Activated effector memory CD4-positive, alpha-beta T cell treated with Interleukin-2 at 50 U/mL for 16 hours (primary cell): Measurements from ENCODE around the gene MRAS.

ENCODE experiments used
- DNase-seq: peaks from one replicate; pipeline ENCODE4 v3.0.0-alpha.2; 2020

The MRAS gene

DNA sequence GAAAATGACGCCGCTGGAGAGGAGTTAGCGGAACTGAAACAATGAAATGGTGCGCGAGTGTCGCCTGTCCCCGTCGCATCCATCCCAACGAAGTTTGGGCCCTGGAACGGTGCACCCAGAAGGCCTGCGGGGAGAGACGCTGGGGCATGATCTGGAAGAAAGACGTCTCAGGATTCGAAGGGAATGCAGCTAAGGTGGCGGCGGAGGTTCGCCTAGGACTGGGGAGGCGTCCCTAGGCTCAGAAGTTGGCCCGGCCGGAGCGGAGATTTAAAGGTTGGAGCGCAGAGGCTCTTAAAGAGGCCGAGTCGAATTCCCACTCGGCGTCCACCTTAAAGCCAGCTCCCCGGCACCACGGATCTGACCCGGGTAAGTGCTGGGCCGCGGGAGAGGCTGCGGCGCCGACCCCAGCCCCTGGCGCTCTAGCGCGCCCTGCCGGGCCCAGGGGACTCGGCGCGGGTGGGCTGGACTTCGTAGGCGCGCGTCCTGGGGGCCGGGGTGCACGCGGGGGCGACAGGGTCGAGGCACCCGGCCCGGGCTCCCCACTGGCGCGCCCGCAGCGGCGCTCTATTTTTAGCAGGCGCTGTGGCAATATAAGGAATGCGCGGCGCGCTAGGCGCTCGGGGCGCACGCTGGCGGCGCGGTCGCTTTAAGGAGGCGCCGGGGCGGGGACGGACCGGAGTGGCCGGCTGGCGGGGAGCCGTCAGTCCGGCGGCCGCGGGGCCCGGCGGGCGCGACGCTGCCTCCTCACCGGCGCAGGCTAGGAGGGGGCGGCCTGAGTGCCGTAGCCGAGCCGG, at the start of gene MRAS:
TSS of gene MRAS (plus strand) at position 620 of the 794 bp plus-strand sequence. CDS start 24,305 bp downstream, outside the sequence.
- DNase-seq: no peak

DNA sequence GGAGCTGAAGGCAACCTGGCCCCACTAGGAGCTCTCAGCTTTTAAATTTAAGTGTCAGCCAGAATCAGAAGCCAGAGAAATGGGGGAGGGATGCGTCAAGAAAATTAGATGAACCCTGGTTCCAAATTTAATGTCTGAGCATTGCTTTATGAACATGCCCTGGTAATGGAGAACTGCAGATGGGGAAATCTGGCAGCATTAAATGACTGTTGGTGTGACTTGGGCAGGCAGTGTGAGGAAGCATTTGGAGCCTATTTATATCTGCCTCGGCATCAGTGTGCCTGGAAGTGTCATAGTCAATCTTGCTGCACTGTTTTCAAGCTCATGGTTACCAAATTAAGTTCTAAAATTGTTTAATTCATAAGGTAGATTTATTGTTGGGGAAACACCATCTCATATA, 47.7 kb upstream of the MRAS start:
- no peak for DNase-seq

DNA sequence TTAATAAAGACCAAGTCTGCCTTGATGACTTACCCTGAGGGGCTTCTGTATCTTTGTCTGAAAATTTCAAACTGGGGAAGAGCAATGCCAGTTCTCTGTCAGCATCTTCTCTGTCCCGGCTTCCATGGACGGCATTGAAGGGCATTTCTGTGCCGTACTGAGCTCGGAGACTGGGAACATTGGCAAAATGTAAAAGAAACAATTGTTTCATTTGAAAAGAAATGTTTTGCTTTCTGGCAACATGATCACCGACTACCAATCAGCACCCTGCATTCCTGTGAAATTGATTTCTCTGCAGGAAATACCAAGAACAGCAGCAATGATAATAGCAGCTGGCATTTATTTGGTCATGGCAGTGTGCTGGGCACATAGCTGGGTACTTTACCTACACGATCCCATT, 44.9 kb upstream of the MRAS start:
- DNase-seq: no peak

DNA sequence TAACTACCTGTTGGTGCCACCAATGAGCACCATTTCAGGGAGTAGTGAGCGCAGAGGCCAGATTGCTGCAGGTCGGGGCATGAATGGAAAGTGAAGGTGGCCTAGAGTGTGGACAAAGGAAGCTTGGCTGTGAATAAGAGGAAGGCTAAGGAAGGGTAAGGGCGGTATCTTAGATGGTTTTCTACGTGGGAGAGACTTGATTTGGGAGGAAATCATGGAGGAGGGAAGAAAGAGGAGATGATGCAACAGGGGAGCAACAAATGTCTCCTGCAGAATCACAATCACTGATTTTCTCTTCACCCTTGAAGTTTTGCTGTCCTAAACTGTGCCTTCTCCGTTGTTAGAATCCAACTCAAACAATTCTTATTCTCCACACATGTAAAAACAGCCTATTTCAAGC, 40.5 kb upstream of the MRAS start:
- no peak for DNase-seq

DNA sequence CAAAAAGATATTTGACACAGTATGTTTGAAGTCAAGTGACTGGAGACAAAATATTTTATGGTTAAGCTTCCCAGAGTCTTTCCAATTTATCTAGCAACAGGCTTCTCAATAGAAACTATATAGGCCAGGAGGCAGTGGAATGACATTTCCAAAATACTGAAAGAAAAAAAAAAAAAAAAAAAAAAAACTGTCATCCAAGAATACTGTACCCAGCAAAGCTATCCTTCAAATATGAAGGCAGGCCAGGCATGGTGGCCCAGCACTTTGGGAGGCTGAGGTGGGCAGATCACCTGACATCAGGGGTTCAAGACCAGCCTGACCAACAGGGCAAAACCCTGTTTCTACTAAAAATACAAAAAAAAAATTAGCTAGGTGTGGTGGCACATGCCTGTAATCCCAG, 39.6 kb upstream of the MRAS start:
- DNase-seq: no peak

DNA sequence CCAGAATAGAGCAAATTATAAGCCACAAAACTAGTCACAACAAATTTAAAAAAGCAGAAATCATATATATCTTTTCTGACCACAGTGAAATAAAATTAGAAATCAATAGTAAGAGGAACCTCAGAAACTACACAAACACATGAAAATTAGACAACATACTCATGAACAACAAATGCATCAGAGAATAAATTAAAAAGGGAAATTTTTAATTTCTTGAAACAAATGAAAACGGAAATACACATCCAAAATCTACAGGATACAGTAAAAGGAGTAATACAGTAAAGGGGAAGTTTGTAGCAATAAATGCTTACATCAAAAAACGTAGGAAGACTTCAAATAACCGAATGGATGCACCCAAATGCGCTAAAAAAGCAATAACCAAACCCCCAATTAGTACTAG, 37.9 kb upstream of the MRAS start:
- no peak for DNase-seq

DNA sequence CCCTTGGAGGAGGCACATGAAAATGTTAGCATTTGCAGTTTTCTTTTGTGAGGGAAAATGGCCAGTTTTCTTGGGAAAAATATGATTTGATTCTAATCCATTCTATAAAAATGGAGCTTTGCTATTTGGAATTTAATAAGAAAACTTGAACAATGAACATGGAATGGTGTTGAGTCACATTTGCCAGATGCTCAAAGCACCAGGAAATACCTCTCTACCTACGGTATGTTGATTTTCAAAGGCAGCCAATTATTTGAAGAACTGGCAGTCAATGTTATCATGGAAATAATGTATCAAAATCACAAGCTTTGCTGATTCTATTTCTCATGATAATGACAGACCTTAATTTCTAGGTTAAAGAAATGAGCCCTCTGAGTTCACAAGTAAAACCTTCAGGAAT, 33.6 kb upstream of the MRAS start:
- no peak for DNase-seq

DNA sequence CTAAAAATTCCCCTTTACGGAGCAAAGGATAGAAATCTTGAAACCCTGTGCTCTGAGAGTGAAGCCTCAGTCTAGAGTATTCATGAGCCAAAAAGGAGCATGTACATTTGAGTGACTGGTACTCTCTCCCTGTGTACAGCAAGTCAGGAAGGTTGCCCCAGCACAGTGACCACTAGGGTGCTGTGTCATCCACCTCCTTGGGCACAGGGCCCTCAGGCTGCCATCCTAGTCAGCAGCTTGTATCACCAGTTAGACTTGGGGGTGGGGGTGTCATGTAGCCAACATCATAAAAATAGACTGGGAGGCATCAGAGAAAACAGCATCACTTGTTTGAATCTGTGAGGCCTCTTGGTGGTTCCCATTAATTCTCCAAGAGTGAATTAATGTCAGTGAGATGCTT, 30.7 kb upstream of the MRAS start:
- DNase-seq: no peak

DNA sequence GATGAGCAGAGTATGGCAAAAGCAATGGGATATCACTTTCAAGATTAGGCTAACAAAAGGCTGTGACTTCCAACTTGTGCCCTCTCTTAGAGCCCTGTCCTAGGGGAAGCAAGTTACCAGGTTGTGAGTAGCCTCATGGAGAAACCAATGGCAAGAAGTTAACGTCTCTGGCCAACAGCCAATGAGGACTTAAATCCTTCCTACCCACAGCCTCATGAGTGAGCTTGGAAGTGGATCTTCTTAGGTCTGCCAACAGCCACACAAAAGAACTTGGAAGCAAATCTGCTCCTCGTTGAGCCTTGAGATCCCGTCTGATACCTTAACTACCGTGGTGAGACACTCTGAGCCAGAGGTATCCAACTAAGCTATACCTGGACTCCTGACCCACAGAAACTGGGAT, 24.4 kb upstream of the MRAS start:
- DNase-seq: no peak

DNA sequence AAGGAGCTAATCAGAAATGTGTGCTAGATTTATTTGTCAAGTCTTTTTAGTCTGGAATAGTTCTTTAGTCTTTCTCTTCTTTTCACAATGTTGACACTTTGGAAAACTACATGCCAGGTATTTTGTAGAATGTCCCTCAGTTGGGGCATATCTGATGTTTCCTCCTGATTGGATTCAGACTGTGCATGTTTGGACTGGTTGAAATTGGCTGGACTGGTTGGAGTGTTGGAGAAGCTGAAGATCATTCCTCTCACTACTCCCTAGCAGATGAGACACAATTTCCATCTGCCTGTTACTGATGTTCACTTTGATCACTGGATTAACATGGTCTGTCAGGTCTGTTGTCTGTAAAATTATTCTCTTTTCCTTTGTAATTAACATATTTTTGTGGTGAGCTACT, 22.4 kb upstream of the MRAS start:
- no peak for DNase-seq

DNA sequence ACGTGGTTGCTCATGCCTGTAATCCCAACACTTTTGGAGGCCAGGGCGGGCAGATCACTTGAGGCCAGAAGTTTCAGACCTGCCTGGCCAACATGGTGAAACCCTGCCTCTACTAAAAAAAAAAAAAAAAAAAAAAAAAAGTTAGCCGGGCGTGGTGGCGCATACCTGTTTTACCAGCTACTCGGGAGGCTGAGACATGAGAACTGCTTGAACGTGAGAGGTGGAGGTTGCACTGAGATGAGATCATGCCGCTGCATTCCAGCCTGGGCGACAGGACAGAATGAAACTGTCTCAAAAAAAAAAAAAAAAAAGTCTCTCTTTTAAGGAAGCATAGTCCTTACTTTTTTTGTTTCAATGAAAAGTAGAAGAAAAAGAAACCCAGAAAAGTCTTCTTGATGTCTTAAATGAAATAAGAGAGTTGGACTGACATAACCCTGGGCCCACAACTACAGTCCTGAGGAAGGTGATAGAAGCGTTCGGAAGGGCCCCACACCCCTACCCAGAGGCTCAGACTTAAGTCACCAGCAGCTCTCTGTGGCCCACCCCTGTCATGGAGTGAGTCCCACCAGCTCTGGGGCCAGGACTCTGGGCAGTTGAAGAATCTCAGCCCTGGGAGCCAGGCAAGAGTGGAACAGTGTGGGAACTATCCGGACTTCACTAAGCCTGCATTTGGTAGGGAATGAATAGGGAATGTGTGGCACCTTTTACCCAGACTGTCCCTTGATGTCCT, 21.3 kb upstream of the MRAS start:
- DNase-seq: no peak

DNA sequence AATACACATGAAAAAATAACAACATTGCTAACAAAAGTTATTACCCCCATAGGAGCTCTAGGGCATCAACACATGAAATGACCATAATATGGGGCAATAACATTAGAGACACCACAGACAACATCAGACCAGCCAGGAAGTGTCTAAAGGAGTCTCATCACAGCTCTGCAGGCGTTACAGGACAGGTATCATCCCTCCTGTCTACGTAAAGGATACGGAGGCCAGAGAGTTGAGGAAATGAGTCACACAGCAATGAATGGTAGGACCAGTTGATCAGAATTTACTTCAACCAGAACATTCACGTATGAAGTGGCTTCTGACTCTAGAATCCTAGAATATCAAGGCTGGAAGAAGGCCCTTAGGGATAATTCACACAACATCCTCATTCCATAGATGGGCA, 20.5 kb upstream of the MRAS start:
- no peak for DNase-seq

DNA sequence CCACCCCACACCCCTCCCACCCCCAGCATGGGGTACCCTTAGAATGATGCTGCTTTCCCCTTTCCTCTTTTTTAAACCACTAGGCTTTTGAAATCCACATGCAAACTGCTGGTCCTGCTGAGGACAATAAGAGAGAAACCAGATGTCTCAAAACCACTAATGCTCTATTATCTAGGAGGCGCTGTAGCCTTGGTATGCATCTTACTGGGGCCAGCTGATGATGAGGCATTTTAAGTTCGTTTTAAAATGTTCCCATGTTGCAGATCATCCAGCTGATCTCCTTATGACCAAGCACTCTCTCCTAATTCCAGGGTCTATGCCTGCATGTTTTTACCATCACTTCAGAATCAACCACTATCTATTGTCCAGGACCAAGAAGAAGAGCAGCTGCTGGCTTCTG, 20.0 kb upstream of the MRAS start:
- no peak for DNase-seq

DNA sequence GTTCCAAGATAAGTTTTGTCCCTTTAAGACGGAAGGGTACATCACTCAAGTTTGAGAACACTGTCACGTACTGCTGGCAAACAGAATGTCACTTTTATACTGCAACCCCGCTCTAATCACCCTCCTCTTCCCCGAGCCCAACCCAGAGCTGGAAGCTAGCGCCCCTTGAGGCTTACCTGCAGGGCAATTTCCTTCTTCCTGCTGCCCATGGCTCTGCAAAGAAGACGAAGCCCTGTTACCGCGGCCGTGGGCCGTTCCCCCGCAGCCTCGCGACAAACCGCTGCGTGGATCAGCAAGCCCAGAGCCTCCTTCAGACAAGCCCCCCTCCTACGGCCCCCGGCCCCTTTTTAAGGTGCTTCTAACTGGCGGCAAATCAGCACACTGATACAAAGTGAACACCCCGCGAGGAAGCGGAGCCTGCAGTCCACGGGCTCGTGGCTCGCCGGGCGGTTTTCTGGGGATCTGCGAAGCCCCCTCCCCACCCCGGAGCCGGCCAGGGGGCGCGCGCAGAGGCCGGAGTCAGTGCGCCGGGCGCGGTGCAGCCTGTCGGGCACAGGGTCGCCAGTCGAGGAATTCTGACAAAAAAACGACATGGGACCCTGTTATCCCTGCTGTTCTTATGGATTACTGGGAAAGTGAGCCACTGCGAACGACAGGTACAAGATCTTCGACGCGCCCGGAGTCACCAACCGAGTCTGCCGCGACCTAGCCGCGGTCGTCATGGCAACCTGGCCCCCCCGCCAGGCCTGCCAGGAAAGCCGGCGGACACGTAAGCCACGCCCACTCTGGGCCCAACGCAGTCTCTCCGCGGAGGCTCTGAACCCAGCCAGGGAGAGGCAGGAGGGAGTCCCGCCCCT, 19.0 kb upstream of the MRAS start, which contains the start of gene NME9:
TSS of gene NME9 (minus strand) at position 725 of the 857 bp plus-strand sequence. CDS start at position 209, 516 bp downstream.
- DNase-seq: peak; percentile 79

DNA sequence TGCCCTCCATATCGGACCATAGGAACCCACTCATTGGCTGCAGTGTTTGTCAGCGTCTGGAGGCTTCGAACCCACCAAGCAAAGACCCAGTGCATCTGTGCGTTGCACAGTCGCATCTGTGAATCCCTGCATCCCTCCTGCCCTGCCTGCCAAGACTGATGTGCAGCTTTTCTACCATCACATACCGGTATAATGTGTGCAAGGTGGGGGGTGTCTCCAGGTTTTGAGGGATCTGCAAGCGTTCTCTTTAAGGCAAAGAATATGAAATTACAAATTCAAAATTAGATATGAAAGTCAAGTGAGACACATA, 18.4 kb upstream of the MRAS start:
- DNase-seq: no peak

DNA sequence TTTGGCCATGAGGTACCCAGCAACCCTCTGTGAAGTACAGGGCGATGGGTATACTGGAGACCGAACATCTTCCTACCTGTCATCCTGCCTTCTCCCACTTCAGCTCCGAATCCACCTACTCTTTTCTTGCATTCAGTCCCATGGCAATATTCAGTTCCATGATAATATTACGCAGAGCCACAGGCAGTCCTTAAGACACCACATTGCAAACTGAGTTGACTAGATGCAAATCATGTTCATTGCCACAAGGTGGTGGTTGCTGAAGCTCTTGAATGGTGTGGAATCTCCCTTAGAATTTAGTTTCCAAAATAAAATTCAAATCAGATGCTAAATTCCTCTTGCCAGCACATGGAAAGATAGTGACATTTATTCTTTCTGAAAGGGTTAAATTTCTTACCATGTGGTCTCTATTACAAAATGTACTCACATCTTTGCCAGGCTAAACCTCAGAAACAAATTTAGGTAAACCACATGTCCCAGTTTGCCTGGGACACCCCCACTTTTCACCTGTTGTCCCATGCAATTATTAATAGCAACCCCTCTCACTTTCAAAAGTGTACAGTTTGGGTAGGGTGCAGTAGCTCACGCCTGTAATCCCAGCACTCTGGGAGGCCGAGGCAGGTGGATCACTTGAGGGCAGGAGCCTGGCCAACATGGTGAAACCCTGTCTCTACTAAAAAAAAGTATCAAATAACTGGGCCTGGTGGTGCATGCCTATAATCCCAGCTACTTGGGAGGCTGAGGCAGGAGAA, 17.1 kb upstream of the MRAS start:
- DNase-seq: no peak

DNA sequence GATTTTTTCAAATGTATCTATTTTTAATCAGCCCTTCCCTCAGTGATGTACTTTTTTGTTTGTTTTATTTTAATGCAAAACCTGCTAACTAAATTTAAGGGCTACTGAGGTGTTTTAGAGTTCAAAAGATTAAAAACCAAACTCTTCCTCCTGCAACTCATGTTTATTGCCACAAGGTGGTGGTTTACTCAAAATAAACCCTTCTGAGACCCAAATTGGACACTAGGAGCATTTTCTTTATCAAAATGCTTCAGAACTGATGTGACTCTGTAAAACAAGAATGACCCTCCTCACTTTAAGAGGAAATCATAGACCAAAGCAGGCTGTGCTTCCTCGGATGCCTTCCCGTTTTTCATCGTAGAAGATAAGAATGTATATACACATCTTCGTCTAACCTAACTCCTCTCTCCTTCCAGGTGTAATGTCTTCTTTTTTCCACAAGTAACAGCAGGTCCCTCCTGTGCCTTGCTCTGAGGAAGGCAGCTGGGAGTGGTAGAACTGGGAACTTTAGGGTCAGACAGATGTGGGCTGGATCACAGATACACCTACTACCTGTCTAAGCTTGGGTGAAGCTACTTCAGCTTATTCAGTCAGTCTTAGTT, 15.8 kb upstream of the MRAS start:
- DNase-seq: no peak

DNA sequence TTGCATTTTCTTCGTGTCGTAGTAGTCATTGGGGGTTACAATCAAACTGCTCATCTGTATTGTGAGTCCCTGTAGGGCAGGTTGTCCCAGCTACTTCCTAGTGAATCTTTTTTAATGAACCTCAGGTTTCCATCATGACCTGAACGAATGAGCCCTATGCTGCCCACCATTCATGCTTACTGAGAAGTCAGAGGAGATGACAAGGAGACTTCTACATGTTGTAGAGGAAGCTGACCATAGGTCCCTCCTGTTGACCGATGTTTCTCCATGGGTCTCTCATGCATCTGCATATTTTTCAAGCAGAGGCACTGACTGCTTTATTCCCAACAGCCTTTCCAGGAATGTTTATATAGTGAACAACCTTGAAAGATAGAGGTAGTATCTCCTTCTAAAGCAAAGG, 13.8 kb upstream of the MRAS start:
- no peak for DNase-seq

DNA sequence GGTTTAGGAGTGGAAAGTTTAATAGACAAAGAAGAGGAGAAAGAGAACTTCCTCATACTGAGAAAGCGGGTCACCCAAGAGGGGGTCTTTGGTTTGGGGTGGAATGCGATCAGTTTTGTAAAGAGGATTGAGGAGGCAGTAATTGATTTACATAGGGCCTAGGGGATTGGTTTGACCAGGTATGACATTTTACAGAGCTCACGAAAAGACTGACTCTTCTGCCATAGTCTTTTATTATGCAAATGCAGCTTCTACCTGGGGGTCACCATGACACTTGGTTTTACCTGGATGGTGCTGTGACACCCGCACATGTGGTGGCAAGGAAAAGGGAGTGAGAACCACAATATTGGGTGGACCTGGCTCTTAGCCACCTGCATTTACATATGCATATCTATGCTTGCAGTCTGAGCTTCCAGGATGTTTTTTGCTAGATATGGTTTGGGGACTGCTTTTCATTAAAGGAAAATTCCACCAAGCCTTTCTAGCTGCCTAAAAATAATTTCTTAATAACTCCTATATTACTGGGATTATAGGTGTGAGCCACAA, 11.9 kb upstream of the MRAS start:
- DNase-seq: no peak

DNA sequence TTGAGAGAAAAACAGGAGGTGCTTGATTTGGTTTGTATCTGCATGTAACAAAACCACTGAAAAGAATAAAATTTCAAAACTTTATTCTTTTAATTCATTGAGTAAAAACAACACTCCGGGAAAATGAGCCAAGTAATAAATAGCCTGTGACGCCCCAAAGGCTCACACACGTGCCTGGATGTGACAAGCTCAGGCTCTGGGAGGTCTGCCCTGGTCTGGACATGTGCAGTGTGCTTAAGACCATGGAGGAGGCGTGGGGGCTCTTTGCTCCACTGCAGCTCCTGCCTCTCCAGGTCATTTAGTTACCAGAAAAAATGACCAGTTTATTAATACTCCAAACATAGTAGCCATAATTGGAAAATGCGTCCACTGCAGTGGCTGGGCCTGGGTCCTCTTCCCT, 10.1 kb upstream of the MRAS start:
- DNase-seq: no peak

DNA sequence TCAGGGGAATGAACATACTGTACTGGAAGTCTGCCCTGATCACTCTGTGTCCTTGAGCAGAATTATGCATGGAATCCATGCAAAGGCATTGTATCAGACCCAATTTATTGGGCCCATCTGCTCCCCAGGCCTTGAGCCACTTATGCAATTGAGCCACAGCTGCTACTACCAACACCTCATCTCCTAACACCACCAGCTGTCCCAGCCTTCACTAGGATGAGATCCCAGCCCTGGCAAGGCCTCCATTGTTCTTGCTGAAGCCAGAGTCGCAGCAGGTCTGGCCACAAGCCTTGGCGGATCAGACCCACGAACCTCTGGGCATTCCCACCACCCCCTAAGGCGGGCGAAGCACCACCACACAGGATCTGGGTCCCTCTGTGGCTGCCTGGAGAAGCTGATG, 9.6 kb upstream of the MRAS start:
- no peak for DNase-seq

DNA sequence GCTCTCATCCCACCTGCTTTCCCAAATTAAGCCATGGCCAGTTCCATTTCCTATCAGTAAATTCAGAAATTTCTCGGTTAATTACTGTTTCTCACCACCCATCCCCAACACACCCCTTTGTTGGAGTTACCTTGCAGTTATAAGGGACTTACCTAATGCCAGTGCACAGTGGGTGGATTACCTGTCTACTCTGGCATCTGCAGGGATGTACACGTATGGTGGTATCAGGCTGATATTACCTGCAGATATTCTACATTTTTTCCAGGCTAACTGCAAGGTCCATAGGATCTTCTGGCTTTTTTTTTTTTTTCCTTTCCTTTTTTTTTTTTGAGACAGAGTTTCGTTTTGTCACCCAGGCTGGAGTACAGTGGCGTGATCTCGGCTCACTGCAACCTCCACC, 7.9 kb upstream of the MRAS start:
- no peak for DNase-seq
